ENCODE data around the gene RAD51B. TPM values are rescaled to one million over a fixed set of nuclear protein-coding genes. Genes with fewer than 3 reads are reported as not detected.

Gene RAD51B
- total and polyA plus RNA-seq, 2 donors (not counting 1 experiment from before 2014, with no cell fraction given) = 4.6 to 16.3 TPM

- no peak overlapping the region for H3K27ac ChIP-seq (ENCODE audit: insufficient read depth, low read length)
- H3K79me2 ChIP-seq (ENCODE audit: control insufficient read depth, insufficient read depth, low read length) = no peaks in the 10 kb centered on the region
- H3K9me3 ChIP-seq (ENCODE audit: control insufficient read depth, insufficient read depth, low read depth, low read length) = no peaks in the 10 kb centered on the region
- H3K4me3 ChIP-seq (replicated peaks in 1 of 4; ENCODE audit: control extremely low read depth in 1 of 4, insufficient read depth in 1 of 4, low read depth in 3 of 4, low read length in 4 of 4) = no peak overlapping the region
- TF ChIP-seq EZH2 (IDR thresholded peaks at IDR 0.05; ENCODE audit: low read length, missing control alignments) (no peak), CTCF (conservative IDR thresholded peaks at IDR 0.05 in 1 of 2, IDR thresholded peaks at IDR 0.05 in 1 of 2; ENCODE audit: low read depth in 1 of 2, low read length in 2 of 2) (no peak)
- no peaks in the 10 kb centered on the region for H3K4me1 ChIP-seq (ENCODE audit: control insufficient read depth, extremely low read depth, insufficient read depth, low read length)
- no peaks in the 10 kb centered on the region for H4K20me1 ChIP-seq (ENCODE audit: control insufficient read depth, extremely low read depth, insufficient read depth, low read length)
- no peaks in the 10 kb centered on the region for H3K27me3 ChIP-seq (ENCODE audit: control insufficient read depth, insufficient read depth, low read length)
- no peaks in the 10 kb centered on the region for H3K36me3 ChIP-seq (ENCODE audit: control insufficient read depth, insufficient read depth, low read length)
- no peak overlapping the region for H3K9ac ChIP-seq (ENCODE audit: insufficient read depth, low read length)
- no peak overlapping the region for H2AFZ ChIP-seq (ENCODE audit: low read length)
- H3K4me2 ChIP-seq (ENCODE audit: extremely low read depth, insufficient read depth, low read length) = no peak overlapping the region
- DNase-seq (ENCODE audit: low read depth in 2 of 2) = no peak
Measured at GRCh38 chr14:68225321-68225720, 405.7 kb downstream of the RAD51B start.

GRCh38 chr14:68226523-68226922, 406.9 kb downstream of the RAD51B start:
- H3K36me3 ChIP-seq (ENCODE audit: control insufficient read depth, insufficient read depth, low read length) = no peaks in the 10 kb centered on the region
- H3K79me2 ChIP-seq (ENCODE audit: control insufficient read depth, insufficient read depth, low read length) = no peaks in the 10 kb centered on the region
- no peak for DNase-seq (ENCODE audit: low read depth in 2 of 2)
- H3K9me3 ChIP-seq (ENCODE audit: control insufficient read depth, insufficient read depth, low read depth, low read length) = no peaks in the 10 kb centered on the region
- TF ChIP-seq CTCF (conservative IDR thresholded peaks at IDR 0.05 in 1 of 2, IDR thresholded peaks at IDR 0.05 in 1 of 2; ENCODE audit: low read depth in 1 of 2, low read length in 2 of 2) (no peak), EZH2 (IDR thresholded peaks at IDR 0.05; ENCODE audit: low read length, missing control alignments) (no peak)
- H4K20me1 ChIP-seq (ENCODE audit: control insufficient read depth, extremely low read depth, insufficient read depth, low read length) = no peaks in the 10 kb centered on the region
- no peaks in the 10 kb centered on the region for H3K27me3 ChIP-seq (ENCODE audit: control insufficient read depth, insufficient read depth, low read length)
- no peak overlapping the region for H3K4me2 ChIP-seq (ENCODE audit: extremely low read depth, insufficient read depth, low read length)
- peaks cover 10% of the 10 kb centered on the region for H3K4me1 ChIP-seq (ENCODE audit: control insufficient read depth, extremely low read depth, insufficient read depth, low read length)
- H2AFZ ChIP-seq (ENCODE audit: low read length) = no peak overlapping the region
- H3K4me3 ChIP-seq (replicated peaks in 1 of 4; ENCODE audit: control extremely low read depth in 1 of 4, insufficient read depth in 1 of 4, low read depth in 3 of 4, low read length in 4 of 4) = no peak overlapping the region
- no peak overlapping the region for H3K9ac ChIP-seq (ENCODE audit: insufficient read depth, low read length)
- no peak overlapping the region for H3K27ac ChIP-seq (ENCODE audit: insufficient read depth, low read length)

- Histone ChIP-seq H3K79me2 (ENCODE audit: control insufficient read depth, insufficient read depth, low read length) (no peaks in the 10 kb centered on the region), H3K4me1 (ENCODE audit: control insufficient read depth, extremely low read depth, insufficient read depth, low read length) (peaks cover 15% of the 10 kb centered on the region), H3K27ac (ENCODE audit: insufficient read depth, low read length) (no peak overlapping the region), H3K9ac (ENCODE audit: insufficient read depth, low read length) (no peak overlapping the region), H4K20me1 (ENCODE audit: control insufficient read depth, extremely low read depth, insufficient read depth, low read length) (no peaks in the 10 kb centered on the region), H2AFZ (ENCODE audit: low read length) (no peak overlapping the region), H3K36me3 (ENCODE audit: control insufficient read depth, insufficient read depth, low read length) (no peaks in the 10 kb centered on the region), H3K4me2 (ENCODE audit: extremely low read depth, insufficient read depth, low read length) (no peak overlapping the region), H3K9me3 (ENCODE audit: control insufficient read depth, insufficient read depth, low read depth, low read length) (no peaks in the 10 kb centered on the region), H3K4me3 (replicated peaks in 1 of 4; ENCODE audit: control extremely low read depth in 1 of 4, insufficient read depth in 1 of 4, low read depth in 3 of 4, low read length in 4 of 4) (no peak overlapping the region), H3K27me3 (ENCODE audit: control insufficient read depth, insufficient read depth, low read length) (no peaks in the 10 kb centered on the region)
- DNase-seq (ENCODE audit: low read depth in 2 of 2) = no peak
- TF ChIP-seq EZH2 (IDR thresholded peaks at IDR 0.05; ENCODE audit: low read length, missing control alignments) = no peak
Measured at GRCh38 chr14:68228656-68229055, 409.1 kb downstream of the RAD51B start.
